K562 (cell line): ENCODE measurements around the gene IL12RB2. TPM values are rescaled to one million over a fixed set of nuclear protein-coding genes. Genes with fewer than 3 reads are reported as not detected.

Experiments used
- ARID3B ChIP-seq: fragments of 250-450 bp; sonication (Bioruptor Pico); IDR thresholded peaks from 2 replicates; pipeline ENCODE4 v1.4.0; 2020; ENCODE audit warnings: borderline replicate concordance
- ASH1L ChIP-seq: fragments of 450-650 bp; IDR thresholded peaks from 2 replicates; pipeline ENCODE4 v1.6.1; 2018; ENCODE audit warnings: borderline replicate concordance, mild to moderate bottlenecking, low read depth; ENCODE audit not compliant: partially characterized antibody
- EHMT2 ChIP-seq: fragments of 450-650 bp; IDR thresholded peaks from 2 replicates; pipeline ENCODE4 v1.6.1; 2018; ENCODE audit warnings: antibody characterized with exemption
- HDAC2 ChIP-seq: fragments of 450-650 bp; IDR thresholded peaks from 2 replicates; pipeline ENCODE4 v1.6.1; 2016; ENCODE audit warnings: mild to moderate bottlenecking
- HEY1 ChIP-seq: fragments of 250-450 bp; sonication (Bioruptor Pico); IDR thresholded peaks from 2 replicates; pipeline ENCODE4 v1.5.0; 2020; ENCODE audit warnings: mild to moderate bottlenecking, moderate library complexity, borderline replicate concordance
- HMGXB4 ChIP-seq: sonication (generic); formaldehyde crosslinking; IDR thresholded peaks from 2 replicates; pipeline ENCODE4 v1.8.1; 2023; ENCODE audit warnings: mild to moderate bottlenecking, missing genetic modification reagents
- ID3 ChIP-seq, 2 experiments: fragments of 250-450 bp in 1 of 2; fragments of 450-650 bp in 1 of 2; sonication (Bioruptor Pico) in 1 of 2; IDR thresholded peaks; 2 replicates each; pipeline versions ENCODE4 v1.6.1 to v1.8.0; 2016 to 2021; ENCODE audit warnings: mild to moderate bottlenecking in 2 of 2, moderate library complexity in 2 of 2, missing compliant biosample characterization in 1 of 2, missing genetic modification characterization in 1 of 2
- NKRF ChIP-seq: fragments of 450-650 bp; IDR thresholded peaks from 2 replicates; pipeline ENCODE4 v1.6.1; 2016; ENCODE audit warnings: borderline replicate concordance
- NONO ChIP-seq, 2 experiments: fragments of 200-400 bp in 1 of 2; fragments of 450-650 bp in 1 of 2; formaldehyde crosslinking in 1 of 2; IDR thresholded peaks; 2 replicates each; pipeline ENCODE4 v1.6.1; 2017; ENCODE audit warnings: low read depth in 2 of 2, mild to moderate bottlenecking in 2 of 2, moderate library complexity in 2 of 2, low read length in 1 of 2
- PHF8 ChIP-seq: fragments of 200-600 bp; sonication (generic); IDR thresholded peaks from 2 replicates; pipeline ENCODE4 v1.6.1; 2012; ENCODE audit warnings: mixed run types, mild to moderate bottlenecking, inconsistent platforms, low read length, moderate library complexity, borderline replicate concordance
- POU5F1 ChIP-seq: fragments of 150-350 bp; IDR thresholded peaks from 2 replicates; pipeline ENCODE4 v1.6.1; 2014; ENCODE audit warnings: borderline replicate concordance, low read length, low read depth, mild to moderate bottlenecking; ENCODE audit not compliant: partially characterized antibody
- RFX5 ChIP-seq: IDR thresholded peaks from 2 replicates; pipeline ENCODE4 v1.6.1; 2011; ENCODE audit warnings: low read depth, mild to moderate bottlenecking, improper control_type of control experiment, low read length
- SLC30A9 ChIP-seq: fragments of 250-450 bp; sonication (Bioruptor Pico); IDR thresholded peaks from 2 replicates; pipeline ENCODE4 v1.8.0; 2022; ENCODE audit warnings: mild to moderate bottlenecking, moderate library complexity
- TCF7 ChIP-seq: sonication (generic); IDR thresholded peaks from 2 replicates; pipeline ENCODE4 v1.6.1; 2016; ENCODE audit warnings: antibody characterized with exemption, borderline replicate concordance
- ZBTB49 ChIP-seq: sonication (generic); formaldehyde crosslinking; IDR thresholded peaks from 2 replicates; pipeline ENCODE4 v1.8.0; 2022; ENCODE audit warnings: missing genetic modification reagents, mild to moderate bottlenecking, borderline replicate concordance
- ZNF274 ChIP-seq: IDR thresholded peaks from 2 replicates; pipeline ENCODE4 v1.6.1; 2011; ENCODE audit warnings: low read depth, mild to moderate bottlenecking, low read length, moderate library complexity, borderline replicate concordance
- ZNF316 ChIP-seq: fragments of 450-650 bp; IDR thresholded peaks from 2 replicates; pipeline ENCODE4 v1.6.1; 2016
- ZNF561 ChIP-seq: fragments of 450-650 bp; formaldehyde crosslinking; conservative IDR thresholded peaks from 2 replicates; pipeline ENCODE4 v1.4.0; 2020; ENCODE audit warnings: mild to moderate bottlenecking, moderate library complexity
- ZNF766 ChIP-seq: fragments of 200-800 bp; sonication (Bioruptor generic); conservative IDR thresholded peaks from 2 replicates; pipeline ENCODE4 v1.6.1; 2016; ENCODE audit warnings: missing genetic modification characterization, missing compliant biosample characterization
- polyA plus RNA-seq, 8 experiments: library from polyadenylated mRNA; depleted of rRNA in 4 of 8; stranded (reverse) in 5 of 8; unstranded in 3 of 8; fragments of >200 nt; fragmentation: Nextera tagmentation in 2 of 8; fragmentation: Illumina TruSeq in 1 of 8; extraction: Ambion mirVana in 2 of 8; extraction: Trizol in 1 of 8; gene quantifications; 2 replicates each; pipeline versions ENCODE4 v1.2.1 to v1.2.3, GENCODE V29; 2011 to 2014; ENCODE audit warnings: inconsistent platforms in 1 of 8, missing spikeins in 1 of 8
- total RNA-seq, 7 experiments: library from RNA; depleted of rRNA in 6 of 7; stranded (reverse); fragments of >200 nt in 6 of 7; fragmentation: Illumina TruSeq in 2 of 7; extraction: Trizol in 2 of 7; gene quantifications; 2 replicates each; pipeline versions ENCODE4 v1.2.1 to v1.2.3, GENCODE V29; 2011 to 2021; ENCODE audit warnings: low replicate concordance in 1 of 7

IL12RB2 gene
- total and polyA plus RNA-seq, 9 of the 15 experiments (the other 6 are each of a cell fraction or from before 2014, with no cell fraction given): 0.39 to 3.3 (median 1.9) TPM

- no peak for TF ChIP-seq ZBTB49 (CRISPR knock-in tag)
- TF ChIP-seq ZNF274: no peak
- TF ChIP-seq EHMT2: peak; percentile 73
- TF ChIP-seq RFX5: no peak
- no peak for TF ChIP-seq ID3 (CRISPR knock-in tag; IDR thresholded peaks at IDR 0.05)
- TF ChIP-seq ID3 (tag; IDR thresholded peaks at IDR 0.05): no peak
- TF ChIP-seq ZNF316: no peak
- no peak for TF ChIP-seq SLC30A9 (CRISPR knock-in tag)
- no peak for TF ChIP-seq NKRF
- TF ChIP-seq PHF8: no peak
- no peak for TF ChIP-seq ASH1L
- TF ChIP-seq HDAC2: 0 out of 2 replicates have a peak, but pooled peaks have one; percentile 38
- TF ChIP-seq NONO (IDR thresholded peaks at IDR 0.05; ENCODE audit: low read depth in 2 of 2, low read length in 1 of 2): no peak
- TF ChIP-seq ZNF561: no peak
- no peak for TF ChIP-seq POU5F1
- no peak for TF ChIP-seq ARID3B (CRISPR knock-in tag)
- TF ChIP-seq TCF7: no peak
- no peak for TF ChIP-seq HEY1 (CRISPR knock-in tag)
- TF ChIP-seq HMGXB4 (CRISPR knock-in tag): no peak
- 0 out of 2 replicates have a peak, but pooled peaks have one; percentile 23 for TF ChIP-seq ZNF766 (CRISPR knock-in tag)
These were observed 48.2 kb downstream of the IL12RB2 start (continued) for GRCh38 chr1:67355745-67356424.
